ENCODE data around the gene HOXA2.

Gene HOXA2

GRCh38 chr7:27124902-27125689, 22.6 kb upstream of the HOXA2 start:
- DNase-seq, result no peak

DNA sequence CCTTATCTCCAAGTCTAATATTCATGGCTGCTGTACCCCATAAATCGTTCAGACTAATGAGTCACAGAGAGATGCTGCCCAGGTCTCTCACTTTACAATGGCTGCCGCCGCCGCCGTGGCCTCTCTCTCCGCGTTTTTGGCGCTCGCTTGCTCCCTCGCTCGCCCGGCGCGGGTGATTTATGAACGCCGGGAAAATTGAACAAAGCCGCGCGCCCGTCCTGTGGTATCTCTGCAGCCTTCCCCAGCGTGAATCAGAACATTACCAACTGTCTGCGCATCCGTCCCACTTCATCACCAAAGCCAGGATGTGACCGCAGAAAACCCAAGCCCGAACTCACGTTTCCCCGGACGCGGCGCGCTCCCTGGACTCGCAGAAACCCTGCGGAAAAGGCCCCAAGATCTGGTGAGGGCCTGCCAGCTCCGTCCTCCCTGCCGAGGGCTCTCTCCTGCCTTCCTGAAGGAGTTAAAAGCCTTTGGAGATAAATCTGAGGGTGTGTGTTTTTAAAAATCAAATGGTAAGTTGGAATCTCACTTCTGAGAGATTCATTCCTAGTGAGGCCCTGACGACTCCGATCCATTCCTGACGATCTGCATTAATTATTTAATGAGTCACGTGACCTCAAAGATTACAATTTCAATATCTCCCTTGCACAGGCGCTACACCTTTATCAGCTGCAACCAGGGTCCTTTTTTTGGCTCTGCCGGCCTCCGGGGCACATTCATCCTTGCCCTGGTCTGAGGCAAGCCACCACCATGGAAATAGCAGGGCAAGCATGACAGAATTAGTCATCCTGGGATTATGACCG, 21.8 kb upstream of the HOXA2 start:
- no peak for DNase-seq

GRCh38 chr7:27123477-27124053, 21.1 kb upstream of the HOXA2 start:
- DNase-seq, result no peak

DNA sequence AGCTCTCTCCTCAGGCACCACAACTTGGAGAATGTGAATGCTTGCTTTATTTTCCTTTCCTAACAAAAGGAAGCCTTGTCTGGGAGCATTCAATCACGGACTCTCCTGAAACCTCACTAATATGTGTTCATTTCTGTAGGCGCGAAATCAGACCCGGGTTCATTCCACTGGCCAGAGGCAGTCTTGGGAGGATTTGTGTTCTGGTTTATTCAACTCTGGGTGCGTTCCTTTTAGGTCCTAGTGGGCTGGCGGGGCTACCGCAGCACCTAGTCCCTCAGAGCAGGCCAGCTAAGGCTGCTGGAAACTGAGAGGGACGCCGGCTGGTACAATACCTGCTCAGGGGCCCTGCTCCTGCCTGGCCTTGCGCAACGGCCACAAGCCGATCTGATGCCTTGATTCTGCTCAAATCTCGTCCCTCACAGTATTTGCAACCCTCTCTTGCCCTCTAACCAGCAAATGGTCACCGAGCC, 20.6 kb upstream of the HOXA2 start:
- DNase-seq, result no peak

DNA sequence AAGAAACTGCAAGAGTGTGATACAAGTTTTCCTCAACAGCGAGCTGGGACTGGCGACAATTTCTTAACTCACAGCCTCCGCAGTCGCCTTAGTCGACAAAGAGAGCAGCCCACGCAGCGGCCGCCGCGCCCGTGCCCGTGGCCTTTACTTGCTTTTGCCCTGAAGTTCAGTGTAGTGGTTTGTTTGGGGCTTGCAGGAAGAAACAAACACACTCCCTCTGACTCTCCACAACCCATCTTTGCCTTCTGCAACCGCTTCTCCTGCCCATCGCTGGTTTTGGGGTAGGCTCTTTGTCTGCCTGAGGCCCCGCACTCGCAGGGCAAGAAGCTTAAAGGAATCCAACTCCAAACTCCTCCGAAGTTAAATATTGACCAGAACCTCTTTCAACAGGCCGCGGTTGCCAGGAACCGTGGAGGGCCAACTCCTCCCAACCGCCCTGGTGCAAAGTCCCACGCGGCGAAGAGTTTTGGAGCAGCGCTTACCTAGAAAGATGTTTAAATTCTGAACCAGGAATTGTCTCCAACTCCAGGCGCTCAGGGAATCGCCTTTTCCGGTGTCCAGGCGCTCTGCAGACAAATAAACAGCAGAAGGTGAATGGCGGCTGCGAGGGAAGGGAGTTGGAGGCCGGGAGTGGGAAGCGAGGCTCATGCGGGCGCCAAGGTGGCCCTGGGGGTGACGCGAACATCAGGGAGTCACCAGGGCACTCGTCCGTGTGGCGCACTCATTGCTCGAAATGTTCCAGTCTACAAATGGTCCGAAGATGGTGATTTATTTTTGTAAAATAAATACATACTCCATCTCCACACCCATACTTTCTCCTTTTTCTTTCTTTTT, 19.8 kb upstream of the HOXA2 start:
- no peak for DNase-seq

- no peak for DNase-seq
Observed at GRCh38 chr7:27121684-27122076, 19.2 kb upstream of the HOXA2 start.

DNA sequence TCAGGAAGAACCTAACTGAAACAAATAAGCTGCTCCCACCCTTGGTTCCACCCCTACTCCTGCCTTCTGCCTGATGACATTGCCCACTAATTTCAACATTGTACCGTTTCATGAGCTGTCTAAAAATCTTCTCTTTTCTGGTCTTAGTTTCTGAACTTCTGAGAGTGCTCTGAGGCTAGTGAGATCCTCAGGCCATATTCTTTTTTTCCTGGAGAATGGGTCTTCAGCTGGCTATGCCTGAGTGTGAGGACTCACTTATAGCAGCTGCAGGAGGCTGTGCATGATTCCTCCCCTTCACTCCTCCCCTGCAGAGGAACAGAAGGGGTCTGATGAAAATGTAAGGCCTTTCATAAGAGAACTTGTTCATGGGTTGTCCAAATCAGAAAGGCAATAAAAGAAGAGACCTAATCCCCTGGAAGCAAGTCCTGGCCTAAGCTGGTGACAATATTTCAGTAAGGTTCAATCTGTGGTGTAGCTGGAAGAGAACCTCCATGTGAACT, 17.0 kb upstream of the HOXA2 start:
- no peak for DNase-seq

- DNase-seq, result no peak
Observed at GRCh38 chr7:27118580-27118979, 16.1 kb upstream of the HOXA2 start.

GRCh38 chr7:27117887-27118491, 15.5 kb upstream of the HOXA2 start:
- DNase-seq, result no peak

DNA sequence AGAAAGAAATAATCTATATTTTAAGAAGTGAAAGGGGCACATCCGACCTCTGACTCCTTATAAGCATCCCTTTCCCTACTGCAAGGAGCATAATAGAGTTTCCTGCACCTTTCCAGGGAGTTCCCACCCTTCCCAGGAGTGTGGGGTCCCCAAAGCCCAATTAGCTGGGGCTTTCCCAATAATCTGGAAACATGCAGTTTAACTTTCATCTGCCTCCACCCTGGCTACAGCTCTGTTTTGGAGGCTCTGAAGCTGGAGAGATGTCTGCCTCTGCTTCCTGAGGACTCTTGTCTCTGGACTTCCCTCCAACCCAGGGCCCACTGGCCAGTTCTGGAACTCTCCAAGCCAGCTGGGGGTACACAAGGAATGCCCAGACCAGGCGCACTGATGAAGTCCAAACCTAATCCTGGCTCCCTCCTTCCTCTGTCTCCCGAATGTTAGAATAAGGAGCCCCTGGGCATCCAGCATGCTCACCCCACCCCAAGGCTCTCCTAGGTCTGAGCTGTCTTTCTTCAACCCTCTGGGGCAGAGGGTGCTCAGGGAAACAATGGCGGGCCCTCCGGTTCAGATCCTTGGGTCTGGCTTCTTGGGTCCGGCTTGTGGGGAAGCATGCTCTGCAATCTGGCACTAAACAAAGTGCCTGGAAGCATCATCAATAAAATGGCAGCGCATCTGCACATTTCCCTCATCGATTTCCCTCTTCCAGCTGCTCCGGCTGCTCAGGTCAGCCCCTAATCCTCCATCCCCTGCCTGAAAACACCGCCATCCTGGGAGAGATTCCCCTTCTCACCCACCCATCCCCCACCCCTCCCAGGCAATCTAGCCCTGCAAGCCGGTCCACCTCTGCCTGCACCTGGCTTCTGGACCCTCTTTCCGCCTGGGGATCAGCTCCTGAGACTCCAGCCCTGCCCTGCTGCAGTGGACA, 14.7 kb upstream of the HOXA2 start:
- no peak for DNase-seq

DNA sequence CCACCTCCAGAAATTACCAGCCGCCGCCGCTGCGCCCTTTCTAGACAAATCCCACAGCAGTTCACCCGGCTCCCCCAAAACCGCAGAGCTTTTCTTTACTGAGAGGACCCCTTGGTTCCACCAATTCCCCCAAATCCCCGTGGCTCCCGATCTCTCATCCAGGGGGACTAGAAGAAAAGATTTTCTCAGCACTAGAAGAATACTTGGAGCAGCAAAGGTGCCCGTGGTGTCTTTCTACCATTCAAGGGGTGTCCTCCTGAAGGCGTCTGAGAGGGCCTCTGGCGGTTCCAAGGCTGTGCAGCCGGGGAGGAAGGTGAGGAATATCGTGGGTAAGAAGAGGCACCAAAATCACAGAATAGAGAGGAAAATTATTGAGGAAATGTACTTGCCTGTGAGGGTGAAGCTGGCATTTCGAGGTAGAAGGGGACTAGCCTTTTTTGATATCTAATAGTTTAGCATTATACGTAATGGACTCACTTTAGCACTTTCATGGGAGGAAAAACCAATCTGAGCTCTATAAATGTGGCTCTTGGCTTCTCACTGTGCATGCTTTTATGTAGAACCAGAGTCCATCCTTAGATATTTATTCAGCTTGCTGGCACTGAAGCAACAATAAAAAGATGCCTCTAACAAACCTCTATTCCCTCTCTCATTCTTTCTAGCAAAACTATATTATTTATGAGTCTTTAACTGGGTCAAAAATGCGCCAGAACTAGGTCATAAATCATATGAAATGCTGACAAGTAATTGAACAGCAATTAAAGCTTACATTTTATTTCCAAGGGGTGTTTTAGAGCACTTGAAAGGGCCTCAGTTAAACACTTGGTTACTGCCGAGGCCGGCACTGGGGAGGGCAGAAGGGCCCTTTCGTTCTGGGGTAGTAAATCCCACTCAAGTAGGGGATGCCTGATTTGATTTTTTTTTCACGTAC, 13.8 kb upstream of the HOXA2 start:
- no peak for DNase-seq

DNA sequence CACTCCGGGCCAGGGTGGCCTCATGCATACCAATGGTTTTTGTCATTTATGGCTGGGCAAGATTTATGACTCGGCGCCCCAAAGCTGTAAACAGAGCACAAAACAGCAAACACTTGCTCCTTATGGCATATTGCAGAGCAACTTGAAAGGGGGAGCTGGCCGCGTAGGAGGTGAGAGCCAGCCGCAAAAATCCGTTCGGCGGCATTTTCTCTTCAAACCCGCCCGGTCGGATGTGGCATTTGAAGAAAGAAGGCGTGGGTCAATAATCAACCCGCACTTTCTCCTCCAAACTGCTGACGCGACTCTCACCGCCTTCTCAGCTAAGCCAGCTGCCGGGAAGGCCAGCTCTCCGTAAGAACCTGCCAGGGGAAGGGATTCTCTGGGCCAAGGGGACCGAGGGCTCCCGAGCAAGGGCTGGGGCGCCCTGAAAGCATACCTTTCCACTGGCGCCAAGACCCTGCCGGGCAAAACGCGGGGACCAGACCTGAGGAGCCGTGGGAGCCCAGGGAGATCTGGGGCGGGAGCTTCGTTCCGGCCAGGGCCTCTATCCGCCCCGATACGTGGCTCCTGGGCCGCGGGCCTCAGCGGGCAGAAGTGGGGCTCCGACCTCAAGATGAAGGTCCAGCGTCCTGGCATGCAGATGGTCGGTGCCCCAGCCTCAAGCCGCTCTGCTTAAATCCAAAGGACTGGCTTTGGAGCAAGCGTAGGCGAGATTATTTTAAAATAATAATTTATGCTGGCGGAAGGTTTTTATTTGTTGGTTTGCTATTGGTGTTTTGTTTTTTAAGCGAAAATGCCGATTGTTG, 12.9 kb upstream of the HOXA2 start:
- DNase-seq, result no peak

- DNase-seq, result no peak
Observed at GRCh38 chr7:27114881-27115220, 12.4 kb upstream of the HOXA2 start.

DNA sequence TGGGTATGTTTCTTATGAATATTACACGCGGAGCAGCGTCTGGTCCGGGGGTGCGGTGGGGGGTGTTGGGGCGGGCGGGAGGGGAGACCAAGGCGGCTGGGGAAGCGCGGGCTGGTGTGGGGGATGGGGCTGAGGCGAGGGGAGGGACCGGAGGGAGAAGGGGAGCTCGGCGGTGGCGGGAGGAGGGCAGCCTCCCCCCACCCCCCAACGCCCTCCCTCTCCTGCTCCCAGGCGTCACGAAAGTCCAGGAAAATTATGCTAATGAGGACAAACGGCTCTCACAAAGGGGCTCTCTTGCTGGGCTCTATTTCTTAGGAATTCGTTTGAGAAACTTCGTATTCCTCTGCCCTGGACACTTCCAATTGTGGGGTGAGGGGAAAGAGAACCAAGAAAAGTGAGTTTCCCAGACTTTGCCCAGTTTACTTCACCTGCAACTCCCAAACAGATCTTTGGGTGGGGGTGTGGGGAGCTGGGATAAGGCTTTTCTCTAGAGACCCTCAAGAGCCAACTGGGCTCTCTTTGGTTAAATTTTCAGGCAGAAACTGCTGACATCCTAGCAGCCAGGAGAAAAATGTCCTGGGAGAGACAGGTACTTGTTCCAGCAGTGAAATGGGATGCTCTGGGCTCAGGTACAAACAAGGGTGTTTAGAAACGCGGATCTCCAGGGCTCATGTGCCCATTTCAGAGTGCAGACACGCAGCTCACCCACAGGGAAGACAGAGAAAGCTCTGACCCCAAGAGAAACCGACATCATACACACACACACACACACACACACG, 11.7 kb upstream of the HOXA2 start:
- DNase-seq, result no peak

- no peak for DNase-seq
Observed at GRCh38 chr7:27112955-27113949, 10.8 kb upstream of the HOXA2 start.

GRCh38 chr7:27112361-27112760, 9.9 kb upstream of the HOXA2 start:
- no peak for DNase-seq

GRCh38 chr7:27111751-27112277, 9.3 kb upstream of the HOXA2 start:
- no peak for DNase-seq

Measured in cortex of kidney (tissue), 1 donor.